Ascending aorta (tissue), 2 donors: ENCODE data around the gene TDRD9. TPM values are rescaled to one million over a fixed set of nuclear protein-coding genes. Genes with fewer than 3 reads are reported as not detected.

Source experiments
- DNase-seq, 2 donors: peaks; one replicate each; pipeline ENCODE4 v3.0.0-alpha.2; 2019; ENCODE audit warnings: low spot score in 2 of 2
- H3K27ac ChIP-seq, 2 donors: fragments of 200-600 bp; sonication (generic); one replicate each; pipeline ENCODE4 v1.5.1; 2016 to 2017; ENCODE audit warnings: mild to moderate bottlenecking in 1 of 2
- H3K27me3 ChIP-seq: fragments of 200-600 bp; sonication (generic); one replicate; pipeline ENCODE4 v1.5.1; 2017
- H3K36me3 ChIP-seq, 2 donors: fragments of 200-600 bp; sonication (generic); one replicate each; pipeline ENCODE4 v1.5.1; 2016
- H3K4me1 ChIP-seq, 2 donors: fragments of 200-600 bp; sonication (generic); one replicate each; pipeline ENCODE4 v1.5.1; 2016 to 2017; ENCODE audit warnings: mild to moderate bottlenecking in 1 of 2
- H3K4me3 ChIP-seq, 2 donors: fragments of 200-600 bp; sonication (generic); one replicate each; pipeline ENCODE4 v1.5.1; 2016 to 2017; ENCODE audit warnings: mild to moderate bottlenecking in 1 of 2
- H3K9me3 ChIP-seq, 2 donors: fragments of 200-600 bp; sonication (generic); one replicate each; pipeline ENCODE4 v1.5.1; 2016
- CTCF ChIP-seq, 3 experiments: fragments of 200-600 bp in 2 of 3; fragments of 450-650 bp in 1 of 3; sonication (generic) in 2 of 3; IDR thresholded peaks; one replicate each; pipeline ENCODE4 v1.5.1; 2016 to 2019; ENCODE audit warnings: antibody characterized with exemption in 3 of 3, mild to moderate bottlenecking in 1 of 3, moderate library complexity in 1 of 3
- intact Hi-C: fragments of 100-400 bp; cut with DNase I; formaldehyde crosslinking; loops from one replicate; pipeline ENCODE4 v1.15.1; 2023
- total RNA-seq: library from RNA; depleted of rRNA; stranded (reverse); fragments of >200 nt; gene quantifications from one replicate; pipeline ENCODE4 v1.1.0, GENCODE V29; 2016

The TDRD9 gene
- total RNA-seq, 1 donor from 2014 or later: 1.4 TPM

GRCh38 chr14:103923863-103924262, 4.4 kb upstream of the TDRD9 start:
- intact Hi-C loops: loop anchor here (5.0 kb wide), 1 partner anchor 207 kb away; the partner anchor contains the start of genes XRCC3 and ZFYVE21
- TF ChIP-seq CTCF (IDR thresholded peaks at IDR 0.05): no peak
- H3K9me3 ChIP-seq: no peaks in the 10 kb centered on the region
- no peak overlapping the region for H3K4me3 ChIP-seq
- peaks cover 6 to 7% of the 10 kb centered on the region in 2 donors for H3K4me1 ChIP-seq
- no peaks in the 10 kb centered on the region for H3K36me3 ChIP-seq
- H3K27ac ChIP-seq: no peak overlapping the region
- no peaks in the 10 kb centered on the region for H3K27me3 ChIP-seq
- no peak for DNase-seq

- H3K4me3 ChIP-seq: no peak overlapping the region
- intact Hi-C loops: no loop called here
- H3K27ac ChIP-seq: no peak overlapping the region
- no peaks in the 10 kb centered on the region for H3K36me3 ChIP-seq
- DNase-seq: no peak
- H3K4me1 ChIP-seq: peaks cover 4 to 5% of the 10 kb centered on the region in 2 donors
- H3K9me3 ChIP-seq: no peaks in the 10 kb centered on the region
- H3K27me3 ChIP-seq: no peaks in the 10 kb centered on the region
- TF ChIP-seq CTCF (IDR thresholded peaks at IDR 0.05): no peak
Observed at GRCh38 chr14:103925316-103925715, 2.9 kb upstream of the TDRD9 start.

- Histone ChIP-seq H3K36me3 (no peaks in the 10 kb centered on the region), H3K4me1 (no peaks in the 10 kb centered on the region), H3K4me3 (no peak overlapping the region), H3K9me3 (no peaks in the 10 kb centered on the region), H3K27ac (no peak overlapping the region), H3K27me3 (no peaks in the 10 kb centered on the region)
- no peak for DNase-seq
- TF ChIP-seq CTCF (IDR thresholded peaks at IDR 0.05): no peak
- intact Hi-C loops: no loop called here
Observed at GRCh38 chr14:103927566-103927965, 690 bp upstream of the TDRD9 start.

GRCh38 chr14:103930051-103930604, 1.9 kb downstream of the TDRD9 start:
- TF ChIP-seq CTCF (IDR thresholded peaks at IDR 0.05): no peak
- Histone ChIP-seq H3K36me3 (no peaks in the 10 kb centered on the region), H3K27ac (no peak overlapping the region), H3K4me1 (no peaks in the 10 kb centered on the region), H3K9me3 (no peaks in the 10 kb centered on the region), H3K27me3 (no peaks in the 10 kb centered on the region), H3K4me3 (no peak overlapping the region)
- DNase-seq: no peak
- intact Hi-C loops: no loop called here

- no peaks in the 10 kb centered on the region for H3K36me3 ChIP-seq
- DNase-seq: no peak
- no peaks in the 10 kb centered on the region for H3K4me1 ChIP-seq
- intact Hi-C loops: no loop called here
- TF ChIP-seq CTCF (IDR thresholded peaks at IDR 0.05): no peak
- no peaks in the 10 kb centered on the region for H3K9me3 ChIP-seq
- H3K27ac ChIP-seq: no peak overlapping the region
- H3K27me3 ChIP-seq: no peaks in the 10 kb centered on the region
- no peak overlapping the region for H3K4me3 ChIP-seq
Observed at GRCh38 chr14:103931422-103931821, 3.2 kb downstream of the TDRD9 start.
